HepG2 (cell line): ENCODE data around the gene PRR36. TPM values are rescaled to one million over a fixed set of nuclear protein-coding genes. Genes with fewer than 3 reads are reported as not detected.

Experiments
- KIAA2018 ChIP-seq: sonication (generic); formaldehyde crosslinking; IDR thresholded peaks from 2 replicates; pipeline ENCODE4 v1.5.0; 2020; ENCODE audit warnings: mild to moderate bottlenecking, missing genetic modification reagents, borderline replicate concordance
- MTF2 ChIP-seq: sonication (generic); formaldehyde crosslinking; IDR thresholded peaks from 2 replicates; pipeline ENCODE4 v1.5.0; 2020; ENCODE audit warnings: missing genetic modification reagents, borderline replicate concordance
- SOX13 ChIP-seq, 3 experiments: fragments of 450-650 bp in 1 of 3; sonication (generic) in 1 of 3; formaldehyde crosslinking in 1 of 3; IDR thresholded peaks in 2 of 3; conservative IDR thresholded peaks in 1 of 3; 2 replicates each; pipeline versions ENCODE4 v1.5.0 to v1.6.1; 2016 to 2020; ENCODE audit warnings: antibody characterized with exemption in 1 of 3, mild to moderate bottlenecking in 1 of 3, missing compliant biosample characterization in 1 of 3, missing genetic modification reagents in 1 of 3, moderate library complexity in 1 of 3
- polyA plus RNA-seq, 8 experiments: library from polyadenylated mRNA; depleted of rRNA in 3 of 8; stranded (reverse) in 7 of 8; unstranded in 1 of 8; fragments of >200 nt; fragmentation: Illumina TruSeq in 4 of 8; extraction: Trizol in 4 of 8; gene quantifications; 2 replicates each; pipeline versions ENCODE4 v1.2.1 to v1.2.3, GENCODE V29; 2011 to 2016; ENCODE audit warnings: low read depth in 4 of 8, missing spikeins in 1 of 8, mixed read lengths in 1 of 8; ENCODE audit not compliant: insufficient read depth in 1 of 8
- total RNA-seq, 5 experiments: library from RNA; depleted of rRNA; stranded (reverse); fragments of >200 nt; fragmentation: Illumina TruSeq; extraction: Trizol; gene quantifications; 2 replicates each; pipeline ENCODE4 v1.2.3, GENCODE V29; 2016; ENCODE audit warnings: low read depth in 1 of 5
- TF ChIP-seq, protein P1 (sequence below): sonication (generic); IDR thresholded peaks from 2 replicates; pipeline ENCODE4 v1.6.1; 2016; ENCODE audit warnings: low read depth, borderline replicate concordance

The PRR36 gene
- total and polyA plus RNA-seq, 2 of the 13 experiments (the other 11 are each of a cell fraction or from before 2014, with no cell fraction given) = 0.07 to 0.17 TPM

GRCh38 chr19:7851623-7852500, 22.3 kb downstream of the PRR36 start (continued):
- TF ChIP-seq KIAA2018 (no peak), MTF2 (CRISPR knock-in tag) (no peak), SOX13 (IDR thresholded peaks at IDR 0.05) (no peak), SOX13 (CRISPR knock-in tag; conservative IDR thresholded peaks at IDR 0.05 in 1 of 2, IDR thresholded peaks at IDR 0.05 in 1 of 2) (peak in 1 of 2 experiments; percentile 59; a peak in 2 of 4 replicates)
- TF ChIP-seq, protein P1, sequence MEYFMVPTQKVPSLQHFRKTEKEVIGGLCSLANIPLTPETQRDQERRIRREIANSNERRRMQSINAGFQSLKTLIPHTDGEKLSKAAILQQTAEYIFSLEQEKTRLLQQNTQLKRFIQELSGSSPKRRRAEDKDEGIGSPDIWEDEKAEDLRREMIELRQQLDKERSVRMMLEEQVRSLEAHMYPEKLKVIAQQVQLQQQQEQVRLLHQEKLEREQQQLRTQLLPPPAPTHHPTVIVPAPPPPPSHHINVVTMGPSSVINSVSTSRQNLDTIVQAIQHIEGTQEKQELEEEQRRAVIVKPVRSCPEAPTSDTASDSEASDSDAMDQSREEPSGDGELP = peak; percentile 54
